ENCODE data around the gene KATNB1. TPM values are rescaled to one million over a fixed set of nuclear protein-coding genes. Genes with fewer than 3 reads are reported as not detected.

KATNB1 gene
- total RNA-seq, 2 experiments from 2014 or later, result 21.0 to 22.3 TPM

- peaks cover 47% of the 10 kb centered on the region for H3K4me1 ChIP-seq (ENCODE audit: insufficient read depth, low read length)
- H3K4me1 Mint-ChIP-seq (ENCODE audit: low read depth), result peaks cover 35% of the 10 kb centered on the region
- POLR2A ChIA-PET, result no interaction called here
Measured at GRCh38 chr16:57805176-57805575, 69.6 kb downstream of the KATNB1 start.

More at GRCh38 chr16:57805176-57805575, 69.6 kb downstream of the KATNB1 start:
- CTCF ChIA-PET, result no interaction called here
- Mint-ChIP-seq H3K36me3 (ENCODE audit: low read depth) (no peaks in the 10 kb centered on the region), H3K4me3 (no peak overlapping the region), H3K27me3 (peaks cover 55% of the 10 kb centered on the region), H3K9me3 (no peaks in the 10 kb centered on the region), H3K27ac (no peak overlapping the region)
- no peak overlapping the region for H3K27ac ChIP-seq (ENCODE audit: low read depth in 1 of 2, low read length in 2 of 2)
- ATAC-seq (ENCODE audit: poor library complexity), result no peak
- H3K27me3 ChIP-seq (ENCODE audit: control insufficient read depth in 1 of 2, insufficient read depth in 2 of 2, low read length in 2 of 2), result peaks cover 13 to 16% of the 10 kb centered on the region in 2 experiments
- no peak overlapping the region for H3K4me3 ChIP-seq (ENCODE audit: low read length)
- H3K36me3 ChIP-seq (ENCODE audit: insufficient read depth, low read length), result no peaks in the 10 kb centered on the region
- TF ChIP-seq CTCF (IDR thresholded peaks at IDR 0.05), result no peak
- intact Hi-C loops (cut with DNase I, micrococcal nuclease), result no loop called here
- no peak for DNase-seq
- H3K9me3 ChIP-seq (ENCODE audit: control insufficient read depth in 1 of 2, insufficient read depth in 1 of 2, low read length in 2 of 2), result no peaks in the 10 kb centered on the region

Small RNA genes lying within 50 kb of the gene (microRNA-seq; reads per million reads assigned to microRNA genes)
- gene MIR6772 (ENCODE audit: borderline microRNAs expressed, borderline replicate concordance), result not detected

Other genes with a start within 250 kb of the KATNB1 start
- 1 to 10 TPM; 2.4 to 2.9 TPM for gene DOK4, start 249.3 kb upstream of the KATNB1 start, total RNA-seq
- gene CCDC102A, start 199.2 kb upstream of the KATNB1 start, total RNA-seq, result 1 to 10 TPM; 2.0 TPM
- gene ADGRG5, start 193.1 kb upstream of the KATNB1 start, total RNA-seq, result under 1 TPM; 0.41 to 0.61 TPM
- gene ADGRG1, start 107.1 kb upstream of the KATNB1 start, total RNA-seq, result 1 to 10 TPM; 1.8 to 2.3 TPM
- gene ADGRG3, start 67.5 kb upstream of the KATNB1 start, total RNA-seq, result under 1 TPM in 1 of 2 experiments, not detected in 1; 0.28 TPM
- not detected for gene DRC7, start 41.0 kb upstream of the KATNB1 start, total RNA-seq
- gene KIFC3, start 66.7 kb downstream of the KATNB1 start, total RNA-seq, result not detected
- gene CNGB1, start 235.4 kb downstream of the KATNB1 start, total RNA-seq, result not detected

All from CD4-positive, alpha-beta T cell (primary cell).